Mesothelial cell of epicardium (in vitro differentiated cells): ENCODE results near the gene MCRIP1. TPM values are rescaled to one million over a fixed set of nuclear protein-coding genes. Genes with fewer than 3 reads are reported as not detected.

Experiments used
- DNase-seq, 2 experiments: peaks; one replicate each; pipeline ENCODE4 v3.0.0; 2021; ENCODE audit warnings: low spot score in 2 of 2; ENCODE audit not compliant: unreplicated experiment in 2 of 2
- H3K27ac Mint-ChIP-seq: 2 replicates; pipeline ENCODE4 v1.8.0; 2021; ENCODE audit warnings: mixed read lengths
- H3K27me3 Mint-ChIP-seq: 2 replicates; pipeline ENCODE4 v1.8.0; 2021; ENCODE audit warnings: low read depth, mixed read lengths
- H3K36me3 Mint-ChIP-seq: 2 replicates; pipeline ENCODE4 v1.8.0; 2021; ENCODE audit warnings: mixed read lengths
- H3K4me1 Mint-ChIP-seq: 2 replicates; pipeline ENCODE4 v1.8.0; 2021; ENCODE audit warnings: mixed read lengths
- H3K4me3 Mint-ChIP-seq: 2 replicates; pipeline ENCODE4 v1.8.0; 2021; ENCODE audit warnings: mild to moderate bottlenecking, moderate library complexity, mixed read lengths
- H3K9me3 Mint-ChIP-seq: 2 replicates; pipeline ENCODE4 v1.8.0; 2021; ENCODE audit warnings: mixed read lengths
- CTCF ChIP-seq: fragments of 200-600 bp; sonication (generic); IDR thresholded peaks from one replicate; pipeline ENCODE4 v1.5.0; 2021; ENCODE audit warnings: antibody characterized with exemption; ENCODE audit not compliant: unreplicated experiment
- total RNA-seq: library from RNA; stranded (reverse); gene quantifications from 3 replicates; pipeline ENCODE4 v1.2.1, GENCODE V29; 2021

The MCRIP1 gene
- total RNA-seq, 1 donor from 2014 or later = 104 TPM

- no peaks in the 10 kb centered on the region for H3K9me3 Mint-ChIP-seq
- no peaks in the 10 kb centered on the region for H3K36me3 Mint-ChIP-seq
- H3K4me1 Mint-ChIP-seq = peaks cover 3% of the 10 kb centered on the region
- no peak for TF ChIP-seq CTCF
- DNase-seq = peak in 1 of 2 experiments; percentile 15
- H3K4me3 Mint-ChIP-seq = no peak overlapping the region
- H3K27ac Mint-ChIP-seq = no peak overlapping the region
- peaks cover 46% of the 10 kb centered on the region for H3K27me3 Mint-ChIP-seq
These were observed 21.2 kb downstream of the MCRIP1 start for GRCh38 chr17:81811705-81812570.

- no peaks in the 10 kb centered on the region for H3K36me3 Mint-ChIP-seq
- peak in 1 of 2 experiments; percentile 18 for DNase-seq
- H3K4me1 Mint-ChIP-seq = peaks cover under 1% of the 10 kb centered on the region
- no peak overlapping the region for H3K27ac Mint-ChIP-seq
- TF ChIP-seq CTCF = no peak
- H3K27me3 Mint-ChIP-seq = peaks cover 48% of the 10 kb centered on the region
- H3K9me3 Mint-ChIP-seq = no peaks in the 10 kb centered on the region
- no peak overlapping the region for H3K4me3 Mint-ChIP-seq
These were observed 22.0 kb downstream of the MCRIP1 start for GRCh38 chr17:81810892-81811704.

GRCh38 chr17:81810476-81810875 lies 22.6 kb downstream of the MCRIP1 start:
- H3K27ac Mint-ChIP-seq = no peak overlapping the region
- no peaks in the 10 kb centered on the region for H3K9me3 Mint-ChIP-seq
- DNase-seq = no peak
- no peaks in the 10 kb centered on the region for H3K4me1 Mint-ChIP-seq
- H3K4me3 Mint-ChIP-seq = no peak overlapping the region
- H3K27me3 Mint-ChIP-seq = peaks cover 53% of the 10 kb centered on the region
- no peaks in the 10 kb centered on the region for H3K36me3 Mint-ChIP-seq
- TF ChIP-seq CTCF = no peak

GRCh38 chr17:81809556-81809998 lies 23.5 kb downstream of the MCRIP1 start:
- no peaks in the 10 kb centered on the region for H3K36me3 Mint-ChIP-seq
- H3K4me1 Mint-ChIP-seq = peaks cover 3% of the 10 kb centered on the region
- no peak overlapping the region for H3K27ac Mint-ChIP-seq
- H3K4me3 Mint-ChIP-seq = no peak overlapping the region
- no peak for DNase-seq
- no peak for TF ChIP-seq CTCF
- no peaks in the 10 kb centered on the region for H3K9me3 Mint-ChIP-seq
- H3K27me3 Mint-ChIP-seq = peaks cover 58% of the 10 kb centered on the region

GRCh38 chr17:81808778-81809555 lies 24.1 kb downstream of the MCRIP1 start:
- Mint-ChIP-seq H3K9me3 (no peaks in the 10 kb centered on the region), H3K27me3 (peaks cover 58% of the 10 kb centered on the region), H3K4me1 (peaks cover 3% of the 10 kb centered on the region), H3K4me3 (no peak overlapping the region), H3K36me3 (no peaks in the 10 kb centered on the region), H3K27ac (no peak overlapping the region)
- no peak for TF ChIP-seq CTCF
- DNase-seq = peak in 1 of 2 experiments; percentile 12
